ENCODE measurements around the gene CRELD1. TPM values are rescaled to one million over a fixed set of nuclear protein-coding genes. Genes with fewer than 3 reads are reported as not detected.

Gene CRELD1
- total and polyA plus RNA-seq, 2 of the 4 experiments (the other 2 are of a cell fraction): 8.6 to 25.7 TPM

DNA sequence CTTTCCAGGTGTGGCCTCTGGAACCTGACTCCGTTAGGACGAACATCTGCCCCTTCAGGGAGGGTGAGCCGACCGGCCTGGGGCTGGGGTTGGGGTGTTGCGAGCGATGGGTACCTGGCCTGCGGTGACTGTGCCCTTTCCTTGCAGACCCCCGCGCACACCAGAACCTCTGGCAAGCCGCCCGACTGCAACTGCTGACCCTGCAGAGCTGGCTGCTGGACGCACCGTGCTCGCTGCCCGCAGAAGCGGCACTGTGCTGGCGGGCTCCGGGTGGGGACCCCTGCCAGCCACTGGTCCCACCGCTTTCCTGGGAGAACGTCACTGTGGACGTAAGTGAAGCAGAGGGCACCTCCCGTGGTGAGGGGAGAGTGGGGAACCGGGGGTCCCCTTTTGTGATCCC lies 5.5 kb upstream of the CRELD1 start:
- no peaks in the 10 kb centered on the region for H3K9me1 ChIP-seq (ENCODE audit: insufficient read depth, low read length)
- no peaks in the 10 kb centered on the region for H4K20me1 ChIP-seq (ENCODE audit: insufficient read depth, low read length)
- no peaks in the 10 kb centered on the region for H3K27me3 ChIP-seq (ENCODE audit: control insufficient read depth, insufficient read depth, low read length)
- H2AK9ac ChIP-seq (replicated peaks; ENCODE audit: low read depth, low read length, poor library complexity): no peak overlapping the region
- dilution Hi-C loops (cut with HindIII; ENCODE audit: low sequenced_read_pairs, unreplicated experiment) (no loop called here), intact Hi-C loops (cut with micrococcal nuclease) (no loop called here), in situ Hi-C loops (cut with MboI; ENCODE audit: low sequenced_read_pairs) (no loop called here)
- no peak overlapping the region for H4K91ac ChIP-seq (ENCODE audit: insufficient read depth, low read depth, low read length)
- DNase-seq (no peak), ATAC-seq (ENCODE audit: low read depth) (no peak)
- BruUV-seq (replicated peaks): no TSS peak
- H3K36me3 ChIP-seq (ENCODE audit: control insufficient read depth, insufficient read depth, low read length): peaks cover 31% of the 10 kb centered on the region
- no peak overlapping the region for H2AFZ ChIP-seq (replicated peaks; ENCODE audit: low read length, poor library complexity)
- H3K9ac ChIP-seq (ENCODE audit: low read depth, low read length): no peak overlapping the region
- no peak overlapping the region for H3K4me3 ChIP-seq (ENCODE audit: insufficient read depth, low read depth, low read length)
- H3K9me3 ChIP-seq (ENCODE audit: control insufficient read depth, insufficient read depth, low read length): no peaks in the 10 kb centered on the region
- H2AK5ac ChIP-seq (ENCODE audit: low read depth, low read length): no peak overlapping the region
- no peak overlapping the region for H4K5ac ChIP-seq (ENCODE audit: low read depth, low read length)
- no peak overlapping the region for H4K8ac ChIP-seq (ENCODE audit: low read depth in 2 of 2, low read length in 2 of 2)
- ChIA-PET CTCF (no interaction called here), POLR2A (ENCODE audit: unreplicated experiment) (no interaction called here)
- no peak overlapping the region for H2BK20ac ChIP-seq (ENCODE audit: low read depth, low read length)
- no peak overlapping the region for H3K14ac ChIP-seq (replicated peaks; ENCODE audit: low read depth, low read length)
- H3K18ac ChIP-seq (ENCODE audit: low read depth, low read length): no peak overlapping the region
- no peak overlapping the region for H2BK15ac ChIP-seq (ENCODE audit: low read depth, low read length)
- no peak overlapping the region for H2BK120ac ChIP-seq (ENCODE audit: low read depth, low read length)
- no peak overlapping the region for H2BK5ac ChIP-seq (ENCODE audit: low read depth, low read length, poor library complexity, severe bottlenecking)
- TF ChIP-seq SMC3 (IDR thresholded peaks at IDR 0.05; ENCODE audit: low read depth, low read length) (no peak), RFX5 (IDR thresholded peaks at IDR 0.05; ENCODE audit: low read depth, low read length) (no peak), POLR2A (IDR thresholded peaks at IDR 0.05; ENCODE audit: low read depth, low read length) (no peak), BHLHE40 (IDR thresholded peaks at IDR 0.05; ENCODE audit: low read depth, low read length) (no peak), CEBPB (IDR thresholded peaks at IDR 0.05; ENCODE audit: low read depth, low read length) (no peak), MAFK (IDR thresholded peaks at IDR 0.05; ENCODE audit: low read depth, low read length) (no peak), NFE2L2 (IDR thresholded peaks at IDR 0.05; ENCODE audit: low read depth, low read length) (no peak), RAD21 (IDR thresholded peaks at IDR 0.05; ENCODE audit: low read length) (no peak), CHD1 (IDR thresholded peaks at IDR 0.05; ENCODE audit: low read depth, low read length) (no peak), RCOR1 (IDR thresholded peaks at IDR 0.05; ENCODE audit: insufficient replicate concordance, low read length) (no peak), FOS (IDR thresholded peaks at IDR 0.05; ENCODE audit: low read depth, low read length) (no peak), MXI1 (IDR thresholded peaks at IDR 0.05; ENCODE audit: borderline replicate concordance, low read depth, low read length) (no peak), MAZ (IDR thresholded peaks at IDR 0.05; ENCODE audit: borderline replicate concordance, low read depth, low read length) (no peak)
- TF ChIP-seq, protein P1, sequence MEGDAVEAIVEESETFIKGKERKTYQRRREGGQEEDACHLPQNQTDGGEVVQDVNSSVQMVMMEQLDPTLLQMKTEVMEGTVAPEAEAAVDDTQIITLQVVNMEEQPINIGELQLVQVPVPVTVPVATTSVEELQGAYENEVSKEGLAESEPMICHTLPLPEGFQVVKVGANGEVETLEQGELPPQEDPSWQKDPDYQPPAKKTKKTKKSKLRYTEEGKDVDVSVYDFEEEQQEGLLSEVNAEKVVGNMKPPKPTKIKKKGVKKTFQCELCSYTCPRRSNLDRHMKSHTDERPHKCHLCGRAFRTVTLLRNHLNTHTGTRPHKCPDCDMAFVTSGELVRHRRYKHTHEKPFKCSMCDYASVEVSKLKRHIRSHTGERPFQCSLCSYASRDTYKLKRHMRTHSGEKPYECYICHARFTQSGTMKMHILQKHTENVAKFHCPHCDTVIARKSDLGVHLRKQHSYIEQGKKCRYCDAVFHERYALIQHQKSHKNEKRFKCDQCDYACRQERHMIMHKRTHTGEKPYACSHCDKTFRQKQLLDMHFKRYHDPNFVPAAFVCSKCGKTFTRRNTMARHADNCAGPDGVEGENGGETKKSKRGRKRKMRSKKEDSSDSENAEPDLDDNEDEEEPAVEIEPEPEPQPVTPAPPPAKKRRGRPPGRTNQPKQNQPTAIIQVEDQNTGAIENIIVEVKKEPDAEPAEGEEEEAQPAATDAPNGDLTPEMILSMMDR (conservative IDR thresholded peaks at IDR 0.05; ENCODE audit: low read depth, low read length): no peak
- TF ChIP-seq, protein P2, sequence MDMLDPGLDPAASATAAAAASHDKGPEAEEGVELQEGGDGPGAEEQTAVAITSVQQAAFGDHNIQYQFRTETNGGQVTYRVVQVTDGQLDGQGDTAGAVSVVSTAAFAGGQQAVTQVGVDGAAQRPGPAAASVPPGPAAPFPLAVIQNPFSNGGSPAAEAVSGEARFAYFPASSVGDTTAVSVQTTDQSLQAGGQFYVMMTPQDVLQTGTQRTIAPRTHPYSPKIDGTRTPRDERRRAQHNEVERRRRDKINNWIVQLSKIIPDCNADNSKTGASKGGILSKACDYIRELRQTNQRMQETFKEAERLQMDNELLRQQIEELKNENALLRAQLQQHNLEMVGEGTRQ (IDR thresholded peaks at IDR 0.05; ENCODE audit: low read depth, low read length): no peak
- TF ChIP-seq, protein P3, sequence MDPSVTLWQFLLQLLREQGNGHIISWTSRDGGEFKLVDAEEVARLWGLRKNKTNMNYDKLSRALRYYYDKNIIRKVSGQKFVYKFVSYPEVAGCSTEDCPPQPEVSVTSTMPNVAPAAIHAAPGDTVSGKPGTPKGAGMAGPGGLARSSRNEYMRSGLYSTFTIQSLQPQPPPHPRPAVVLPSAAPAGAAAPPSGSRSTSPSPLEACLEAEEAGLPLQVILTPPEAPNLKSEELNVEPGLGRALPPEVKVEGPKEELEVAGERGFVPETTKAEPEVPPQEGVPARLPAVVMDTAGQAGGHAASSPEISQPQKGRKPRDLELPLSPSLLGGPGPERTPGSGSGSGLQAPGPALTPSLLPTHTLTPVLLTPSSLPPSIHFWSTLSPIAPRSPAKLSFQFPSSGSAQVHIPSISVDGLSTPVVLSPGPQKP (IDR thresholded peaks at IDR 0.05; ENCODE audit: borderline replicate concordance, low read depth, low read length): no peak
- H3K4ac ChIP-seq (ENCODE audit: low read depth, low read length): no peak overlapping the region
- no peak overlapping the region for H3K4me2 ChIP-seq (ENCODE audit: low read depth, low read length)
- WGBS, 2 experiments (ENCODE audit: extremely low coverage in 2 of 2, insufficient read length in 1 of 2): 98% methylated on average over 8 of the region's 23 CpGs; no CpG with 5 or more reads in 1 of the 2 experiments
- H3K4me1 ChIP-seq (ENCODE audit: control insufficient read depth, insufficient read depth, low read length): peaks cover 2% of the 10 kb centered on the region; the same call in 1 of the 2 replicates
- no peak overlapping the region for H3K56ac ChIP-seq (ENCODE audit: extremely low read depth, insufficient read depth, low read length)
- H3K27ac ChIP-seq (ENCODE audit: insufficient read depth, low read length): no peak overlapping the region
- no peak overlapping the region for H3K23ac ChIP-seq (ENCODE audit: low read depth, low read length)
- no peaks in the 10 kb centered on the region for H3K79me1 ChIP-seq (ENCODE audit: low read depth in 1 of 2, low read length in 2 of 2)

Measured in IMR-90 (cell line).